DOHH2 (cell line): ENCODE results near the gene MALRD1.

Experiments used
- H3F3A ChIP-seq: fragments of 200-600 bp; sonication (generic), shearing (Covaris generic); 2 replicates; pipeline ENCODE4 v1.6.0; 2016; ENCODE audit warnings: antibody characterized with exemption, mild to moderate bottlenecking; ENCODE audit not compliant: control insufficient read depth, insufficient read depth
- H3K27ac ChIP-seq: fragments of 200-600 bp; sonication (generic); 2 replicates; pipeline ENCODE4 v1.5.1; 2014; ENCODE audit warnings: low read depth, mild to moderate bottlenecking, low read length, moderate library complexity
- H3K27me3 ChIP-seq: fragments of 200-600 bp; sonication (generic); 2 replicates; pipeline ENCODE4 v1.6.1; 2014; ENCODE audit warnings: mild to moderate bottlenecking, low read length, mixed read lengths; ENCODE audit not compliant: control insufficient read depth
- H3K36me3 ChIP-seq: fragments of 200-600 bp; sonication (generic); 2 replicates; pipeline ENCODE4 v1.6.1; 2014; ENCODE audit warnings: mild to moderate bottlenecking, low read length, moderate library complexity, mixed read lengths; ENCODE audit not compliant: control insufficient read depth
- H3K4me1 ChIP-seq: fragments of 200-600 bp; sonication (generic); 2 replicates; pipeline ENCODE4 v1.6.1; 2014; ENCODE audit warnings: mild to moderate bottlenecking, low read length, mixed read lengths; ENCODE audit not compliant: control insufficient read depth
- H3K4me2 ChIP-seq: fragments of 200-600 bp; sonication (generic); 2 replicates; pipeline ENCODE4 v1.6.0; 2014; ENCODE audit warnings: mild to moderate bottlenecking, low read length, moderate library complexity
- H3K4me3 ChIP-seq: fragments of 200-600 bp; sonication (generic); 2 replicates; pipeline ENCODE4 v1.5.1; 2014; ENCODE audit warnings: mild to moderate bottlenecking, low read length, mixed read lengths
- H3K79me2 ChIP-seq: fragments of 200-600 bp; sonication (generic); 2 replicates; pipeline ENCODE4 v1.6.1; 2014; ENCODE audit warnings: mild to moderate bottlenecking, low read length, mixed read lengths; ENCODE audit not compliant: control insufficient read depth
- H3K9me2 ChIP-seq: fragments of 200-600 bp; sonication (generic); replicated peaks from 2 replicates; pipeline ENCODE4 v1.6.1; 2014; ENCODE audit warnings: mild to moderate bottlenecking, low read length, mixed read lengths; ENCODE audit not compliant: control insufficient read depth
- H3K9me3 ChIP-seq: fragments of 200-600 bp; sonication (generic); 2 replicates; pipeline ENCODE4 v1.6.1; 2014; ENCODE audit warnings: antibody characterized with exemption, low read length, mixed read lengths; ENCODE audit not compliant: control insufficient read depth, insufficient read depth
- H4K20me1 ChIP-seq: fragments of 200-600 bp; sonication (generic); 2 replicates; pipeline ENCODE4 v1.6.0; 2014; ENCODE audit warnings: low read depth, mild to moderate bottlenecking, antibody characterized with exemption, low read length, moderate library complexity; ENCODE audit not compliant: control insufficient read depth, insufficient read depth
- EZH2phosphoT487 ChIP-seq: fragments of 200-600 bp; sonication (generic); IDR thresholded peaks from 2 replicates; pipeline ENCODE4 v1.6.1; 2017; ENCODE audit warnings: borderline replicate concordance, mild to moderate bottlenecking, antibody characterized with exemption, low read length, moderate library complexity, mixed read lengths
- TF ChIP-seq, protein P1 (sequence below): fragments of 200-600 bp; sonication (generic); IDR thresholded peaks from one replicate; pipeline ENCODE4 v1.5.1; 2014; ENCODE audit warnings: antibody characterized with exemption, mild to moderate bottlenecking, low read depth, low read length; ENCODE audit not compliant: poor library complexity, severe bottlenecking

The MALRD1 gene

DNA sequence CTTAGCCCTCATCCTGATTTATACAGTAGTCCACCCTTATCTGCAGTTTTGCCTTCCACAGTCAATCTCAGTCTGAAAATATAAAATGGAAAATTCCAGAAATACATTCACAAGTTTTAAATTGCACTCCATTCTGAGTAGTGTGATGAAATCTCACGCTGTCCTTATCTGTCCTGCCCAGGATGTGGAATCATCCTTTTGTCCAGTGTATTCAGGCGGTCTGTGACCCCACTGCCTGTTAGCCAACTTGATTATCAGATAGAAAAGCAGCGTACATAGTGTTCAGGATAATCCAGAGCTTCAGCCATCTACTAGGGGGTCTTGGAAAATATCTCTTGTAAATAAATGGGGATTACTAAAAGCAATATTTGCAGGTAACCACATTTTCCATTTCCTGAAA lies 146.3 kb downstream of the MALRD1 start:
- H3K36me3 ChIP-seq: no peaks in the 10 kb centered on the region
- no peaks in the 10 kb centered on the region for H3F3A ChIP-seq
- no peaks in the 10 kb centered on the region for H3K9me3 ChIP-seq
- no peaks in the 10 kb centered on the region for H3K9me2 ChIP-seq
- H3K27me3 ChIP-seq: no peaks in the 10 kb centered on the region
- H3K4me1 ChIP-seq: no peaks in the 10 kb centered on the region
- no peak for TF ChIP-seq EZH2phosphoT487
- TF ChIP-seq, protein P1, sequence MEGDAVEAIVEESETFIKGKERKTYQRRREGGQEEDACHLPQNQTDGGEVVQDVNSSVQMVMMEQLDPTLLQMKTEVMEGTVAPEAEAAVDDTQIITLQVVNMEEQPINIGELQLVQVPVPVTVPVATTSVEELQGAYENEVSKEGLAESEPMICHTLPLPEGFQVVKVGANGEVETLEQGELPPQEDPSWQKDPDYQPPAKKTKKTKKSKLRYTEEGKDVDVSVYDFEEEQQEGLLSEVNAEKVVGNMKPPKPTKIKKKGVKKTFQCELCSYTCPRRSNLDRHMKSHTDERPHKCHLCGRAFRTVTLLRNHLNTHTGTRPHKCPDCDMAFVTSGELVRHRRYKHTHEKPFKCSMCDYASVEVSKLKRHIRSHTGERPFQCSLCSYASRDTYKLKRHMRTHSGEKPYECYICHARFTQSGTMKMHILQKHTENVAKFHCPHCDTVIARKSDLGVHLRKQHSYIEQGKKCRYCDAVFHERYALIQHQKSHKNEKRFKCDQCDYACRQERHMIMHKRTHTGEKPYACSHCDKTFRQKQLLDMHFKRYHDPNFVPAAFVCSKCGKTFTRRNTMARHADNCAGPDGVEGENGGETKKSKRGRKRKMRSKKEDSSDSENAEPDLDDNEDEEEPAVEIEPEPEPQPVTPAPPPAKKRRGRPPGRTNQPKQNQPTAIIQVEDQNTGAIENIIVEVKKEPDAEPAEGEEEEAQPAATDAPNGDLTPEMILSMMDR: no peak
- no peaks in the 10 kb centered on the region for H3K79me2 ChIP-seq
- no peak overlapping the region for H3K4me2 ChIP-seq
- no peak overlapping the region for H3K4me3 ChIP-seq
- H3K27ac ChIP-seq: no peak overlapping the region
- no peaks in the 10 kb centered on the region for H4K20me1 ChIP-seq

DNA sequence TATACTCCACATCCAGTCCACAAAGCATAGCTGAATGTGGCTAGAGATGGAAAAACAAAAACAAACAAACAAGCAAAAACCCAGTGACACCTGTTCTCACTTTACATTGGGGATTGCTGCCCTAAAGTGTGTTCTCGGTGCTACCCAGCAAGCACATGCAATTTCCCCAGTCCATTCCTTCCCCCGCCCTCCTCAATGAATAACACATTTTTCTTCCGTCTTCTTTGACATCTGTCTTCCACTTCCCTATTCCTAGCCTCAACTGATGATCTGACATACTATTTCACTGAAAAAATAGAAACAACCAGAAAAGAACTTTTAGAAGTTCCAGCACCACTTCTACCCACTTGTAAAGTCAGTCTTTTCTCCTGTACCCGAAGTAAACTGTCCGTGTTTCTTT lies 147.1 kb downstream of the MALRD1 start:
- no peak overlapping the region for H3K4me2 ChIP-seq
- no peaks in the 10 kb centered on the region for H3K79me2 ChIP-seq
- TF ChIP-seq, protein P1: no peak
- H3K36me3 ChIP-seq: no peaks in the 10 kb centered on the region
- no peaks in the 10 kb centered on the region for H4K20me1 ChIP-seq
- H3K27me3 ChIP-seq: no peaks in the 10 kb centered on the region
- no peaks in the 10 kb centered on the region for H3K4me1 ChIP-seq
- H3K27ac ChIP-seq: no peak overlapping the region
- no peaks in the 10 kb centered on the region for H3K9me2 ChIP-seq
- no peak overlapping the region for H3K4me3 ChIP-seq
- no peaks in the 10 kb centered on the region for H3K9me3 ChIP-seq
- H3F3A ChIP-seq: no peaks in the 10 kb centered on the region

DNA sequence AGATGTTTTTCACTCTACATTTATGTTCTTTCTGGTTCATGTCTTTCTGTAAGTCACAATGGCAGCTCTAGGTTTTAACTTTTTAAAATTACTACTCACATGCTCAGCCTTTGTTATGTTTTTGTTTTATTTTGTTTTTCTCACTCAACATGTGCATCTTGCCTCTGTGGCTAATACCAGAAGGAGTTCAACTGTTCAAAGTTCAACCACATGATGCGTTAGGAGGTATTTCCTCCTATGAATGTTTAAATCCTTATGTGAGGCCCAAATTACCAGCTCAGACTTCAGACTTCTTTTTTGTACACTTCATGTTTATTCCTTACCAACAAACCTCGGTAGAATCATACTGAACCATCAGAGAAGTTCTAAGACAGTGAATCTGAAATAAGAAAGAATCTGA lies 151.6 kb downstream of the MALRD1 start:
- H3K79me2 ChIP-seq: no peaks in the 10 kb centered on the region
- H3K9me2 ChIP-seq: no peaks in the 10 kb centered on the region
- no peaks in the 10 kb centered on the region for H3K4me1 ChIP-seq
- H3K36me3 ChIP-seq: no peaks in the 10 kb centered on the region
- no peak overlapping the region for H3K4me2 ChIP-seq
- H4K20me1 ChIP-seq: no peaks in the 10 kb centered on the region
- no peak overlapping the region for H3K4me3 ChIP-seq
- no peaks in the 10 kb centered on the region for H3F3A ChIP-seq
- no peaks in the 10 kb centered on the region for H3K9me3 ChIP-seq
- no peaks in the 10 kb centered on the region for H3K27me3 ChIP-seq
- TF ChIP-seq, protein P1: no peak
- TF ChIP-seq EZH2phosphoT487: no peak
- H3K27ac ChIP-seq: no peak overlapping the region
